Fibroblast of pulmonary artery (primary cell): ENCODE results near the gene ZDHHC3.
A peak's percentile ranks its signal among the peaks of the same experiment; 100 is the strongest.

ENCODE experiments used
- DNase-seq: peaks from one replicate; pipeline ENCODE4 v3.0.0-alpha.2; 2010; ENCODE audit warnings: low read depth
- H3K4me3 ChIP-seq: replicated peaks from 2 replicates; pipeline ENCODE4 v1.5.1; 2011; ENCODE audit warnings: low read depth, mild to moderate bottlenecking, control low read depth, low read length, moderate library complexity
- CTCF ChIP-seq: IDR thresholded peaks from 2 replicates; pipeline ENCODE4 v1.5.1; 2011; ENCODE audit warnings: mild to moderate bottlenecking, control low read depth, low read length, inconsistent platforms; ENCODE audit errors: missing control alignments

Gene ZDHHC3

GRCh38 chr3:44996556-44996969 is 20.6 kb upstream of the ZDHHC3 start:
- no peak overlapping the region for H3K4me3 ChIP-seq
- TF ChIP-seq CTCF = no peak
- no peak for DNase-seq

- no peak for TF ChIP-seq CTCF
- DNase-seq = peak; percentile 77
- H3K4me3 ChIP-seq = no peak overlapping the region
These were observed 19.3 kb upstream of the ZDHHC3 start for GRCh38 chr3:44995142-44995770.

GRCh38 chr3:44993471-44994205 is 17.7 kb upstream of the ZDHHC3 start:
- no peak for TF ChIP-seq CTCF
- DNase-seq = peak; percentile 53
- H3K4me3 ChIP-seq = no peak overlapping the region

GRCh38 chr3:44992555-44993470 is 16.8 kb upstream of the ZDHHC3 start:
- no peak for DNase-seq
- TF ChIP-seq CTCF = peak; percentile 84
- no peak overlapping the region for H3K4me3 ChIP-seq

GRCh38 chr3:44991326-44991725 is 15.4 kb upstream of the ZDHHC3 start:
- no peak overlapping the region for H3K4me3 ChIP-seq
- no peak for TF ChIP-seq CTCF
- DNase-seq = no peak

GRCh38 chr3:44989636-44990373 is 13.8 kb upstream of the ZDHHC3 start:
- no peak overlapping the region for H3K4me3 ChIP-seq
- no peak for DNase-seq
- no peak for TF ChIP-seq CTCF
